KMS-11 (cell line): ENCODE measurements around the gene CIAO3.
A peak's percentile ranks its signal among the peaks of the same experiment; 100 is the strongest.

ENCODE experiments used
- H2AFZ ChIP-seq: fragments of 200-600 bp; sonication (generic); 2 replicates; pipeline ENCODE4 v1.6.1; 2016; ENCODE audit warnings: antibody characterized with exemption, mixed run types, low read depth
- H3K27ac ChIP-seq: fragments of 200-600 bp; sonication (generic); 2 replicates; pipeline ENCODE4 v1.6.1; 2016; ENCODE audit warnings: mild to moderate bottlenecking, mixed run types
- H3K27me3 ChIP-seq: fragments of 200-600 bp; sonication (generic); 2 replicates; pipeline ENCODE4 v1.6.1; 2017; ENCODE audit warnings: mild to moderate bottlenecking, low read depth, mixed run types, moderate library complexity; ENCODE audit not compliant: insufficient read depth
- H3K36me3 ChIP-seq: fragments of 200-600 bp; sonication (generic); 2 replicates; pipeline ENCODE4 v1.6.1; 2017; ENCODE audit warnings: mild to moderate bottlenecking, mixed run types; ENCODE audit not compliant: insufficient read depth
- H3K4me1 ChIP-seq: fragments of 200-600 bp; sonication (generic); 2 replicates; pipeline ENCODE4 v1.6.1; 2016; ENCODE audit warnings: mild to moderate bottlenecking, low read depth, mixed run types; ENCODE audit not compliant: poor library complexity, severe bottlenecking
- H3K4me2 ChIP-seq: fragments of 200-600 bp; sonication (generic); 2 replicates; pipeline ENCODE4 v1.7.0; 2016; ENCODE audit warnings: mild to moderate bottlenecking, mixed run types
- H3K4me3 ChIP-seq: fragments of 200-600 bp; sonication (generic); IDR thresholded peaks from 2 replicates; pipeline ENCODE4 v1.6.1; 2017; ENCODE audit warnings: low read depth, low read length, mixed read lengths; ENCODE audit not compliant: insufficient read depth
- H3K79me2 ChIP-seq: fragments of 200-600 bp; sonication (generic); 2 replicates; pipeline ENCODE4 v1.6.1; 2016; ENCODE audit warnings: low read depth, mixed run types; ENCODE audit not compliant: insufficient read depth
- H3K9ac ChIP-seq: fragments of 200-600 bp; sonication (generic); 2 replicates; pipeline ENCODE4 v1.6.1; 2016; ENCODE audit warnings: mild to moderate bottlenecking, mixed run types
- H4K20me1 ChIP-seq: fragments of 200-600 bp; sonication (generic); 2 replicates; pipeline ENCODE4 v1.6.1; 2016; ENCODE audit warnings: mild to moderate bottlenecking, mixed run types; ENCODE audit not compliant: insufficient read depth
- CTCF ChIP-seq: fragments of 200-600 bp; sonication (generic); conservative IDR thresholded peaks from 2 replicates; pipeline ENCODE4 v1.6.1; 2017; ENCODE audit warnings: low read depth, mild to moderate bottlenecking, antibody characterized with exemption, low read length, moderate library complexity, mixed read lengths

The CIAO3 gene

GRCh38 chr16:680967-681745 lies 59.6 kb downstream of the CIAO3 start:
- Histone ChIP-seq H3K79me2 (peaks cover 18% of the 10 kb centered on the region), H3K4me3 (no peak overlapping the region), H2AFZ (peak overlapping the region; percentile 69; the same call in 1 of the 2 replicates), H3K4me2 (peak overlapping the region; percentile 91), H3K36me3 (no peaks in the 10 kb centered on the region; the same call in 1 of the 2 replicates), H3K27ac (peak overlapping the region; percentile 44; the same call in 1 of the 2 replicates), H3K9ac (peak overlapping the region; percentile 55; the same call in 1 of the 2 replicates), H3K4me1 (no peaks in the 10 kb centered on the region), H4K20me1 (no peaks in the 10 kb centered on the region), H3K27me3 (no peaks in the 10 kb centered on the region)
- TF ChIP-seq CTCF = no peak

GRCh38 chr16:680625-680945 lies 60.2 kb downstream of the CIAO3 start:
- H4K20me1 ChIP-seq = no peaks in the 10 kb centered on the region
- peak overlapping the region; percentile 55; the same call in 1 of the 2 replicates for H3K9ac ChIP-seq
- peak overlapping the region; percentile 69 for H2AFZ ChIP-seq
- no peaks in the 10 kb centered on the region for H3K27me3 ChIP-seq
- peak overlapping the region; percentile 44; the same call in 1 of the 2 replicates for H3K27ac ChIP-seq
- peaks cover 18% of the 10 kb centered on the region for H3K79me2 ChIP-seq
- H3K4me1 ChIP-seq = no peaks in the 10 kb centered on the region
- TF ChIP-seq CTCF = no peak
- H3K36me3 ChIP-seq = no peaks in the 10 kb centered on the region; the same call in 1 of the 2 replicates
- no peak overlapping the region for H3K4me3 ChIP-seq
- H3K4me2 ChIP-seq = peak overlapping the region; percentile 91

- Histone ChIP-seq H3K79me2 (peaks cover 18% of the 10 kb centered on the region), H4K20me1 (no peaks in the 10 kb centered on the region), H3K36me3 (no peaks in the 10 kb centered on the region; the same call in 1 of the 2 replicates), H2AFZ (peak within 1 kb of the TSS; percentile 69), H3K4me2 (peak within 1 kb of the TSS; percentile 91), H3K4me3 (no peak within 1 kb of the TSS), H3K27ac (peak within 1 kb of the TSS; percentile 44; the same call in 1 of the 2 replicates), H3K9ac (peak within 1 kb of the TSS; percentile 55; the same call in 1 of the 2 replicates), H3K4me1 (no peaks in the 10 kb centered on the region), H3K27me3 (no peaks in the 10 kb centered on the region)
- TF ChIP-seq CTCF = no peak
Observed at GRCh38 chr16:679814-680624, 60.8 kb downstream of the CIAO3 start, which contains the start of gene STUB1. TSS of gene STUB1 (plus strand) at chr16:680410. CDS start at chr16:680526, 116 bp downstream.
